Stimulated activated CD8-positive, alpha-beta memory T cell treated with anti-CD3 and anti-CD28 coated beads, Interleukin-12 subunit alpha, Interleukin-12 subunit beta, amount 100 ng/mL, for 1 hour (primary cell): ENCODE data around the gene SGK2.

Source experiments
- DNase-seq: peaks from one replicate; pipeline ENCODE4 v3.0.0-alpha.2; 2020; ENCODE audit warnings: low read depth

Gene SGK2

DNA sequence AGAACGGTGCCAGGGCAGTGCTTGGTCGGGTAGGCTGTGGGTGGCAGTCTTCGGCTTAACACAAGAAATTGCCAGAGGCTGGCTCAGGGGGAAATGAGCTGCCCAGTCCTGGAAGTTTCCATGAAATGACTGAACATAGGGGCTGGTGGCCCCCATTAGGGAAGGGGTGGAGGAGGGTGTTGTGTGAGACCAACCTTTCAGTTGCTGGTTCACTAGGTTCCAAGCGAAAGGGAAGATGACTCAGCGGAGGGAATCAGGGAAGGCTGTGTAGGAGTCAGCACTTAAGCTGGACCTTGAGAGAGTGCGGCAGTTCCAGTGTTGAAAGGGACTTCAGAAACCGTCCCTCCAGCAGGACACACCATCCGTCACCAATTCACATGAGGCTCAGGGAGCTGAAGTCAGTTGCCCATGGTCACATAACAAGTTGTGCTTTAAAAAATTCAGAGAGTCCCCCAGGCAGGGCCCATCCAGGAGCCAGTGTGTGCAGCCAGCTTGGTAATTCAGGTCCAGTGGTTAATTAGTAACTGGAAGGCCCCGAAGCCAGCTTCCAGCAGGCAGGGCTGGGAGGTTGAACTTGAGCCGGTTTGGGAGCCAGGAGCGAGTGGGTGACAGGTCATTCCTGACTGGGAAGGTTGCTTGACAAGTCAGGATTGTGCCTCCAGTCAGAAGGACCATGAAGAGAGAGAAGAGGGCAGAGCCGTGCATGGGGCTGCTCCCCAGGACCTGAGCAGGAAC, at the start of gene SGK2:
TSS of gene SGK2 (plus strand) at position 616 of the 735 bp plus-strand sequence. CDS start 7,469 bp downstream, outside the sequence.
- no peak for DNase-seq

- no peak for DNase-seq
Observed at GRCh38 chr20:43511879-43512278, 46.9 kb upstream of the SGK2 start.

- DNase-seq = no peak
Observed at GRCh38 chr20:43513372-43513930, 45.4 kb upstream of the SGK2 start.

GRCh38 chr20:43513931-43514647, 44.7 kb upstream of the SGK2 start:
- peak; percentile 81 for DNase-seq

DNA sequence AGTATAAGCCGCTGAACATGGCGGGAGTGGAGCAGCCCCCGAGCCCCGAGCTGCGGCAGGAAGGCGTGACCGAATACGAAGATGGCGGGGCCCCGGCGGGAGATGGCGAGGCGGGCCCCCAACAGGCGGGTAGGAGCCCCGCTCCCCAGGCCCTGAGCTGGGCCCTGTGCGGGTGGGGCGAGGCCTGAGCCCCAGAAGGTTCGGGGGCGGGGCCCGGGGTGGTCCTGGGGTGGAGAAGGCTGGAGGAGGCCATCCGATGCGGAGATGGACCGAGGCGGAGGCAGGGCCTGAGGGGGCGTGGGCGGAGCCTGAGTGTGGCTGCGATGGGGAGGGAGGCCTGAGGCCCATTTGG, 44.2 kb upstream of the SGK2 start:
- no peak for DNase-seq

GRCh38 chr20:43515628-43516027, 43.2 kb upstream of the SGK2 start:
- no peak for DNase-seq

DNA sequence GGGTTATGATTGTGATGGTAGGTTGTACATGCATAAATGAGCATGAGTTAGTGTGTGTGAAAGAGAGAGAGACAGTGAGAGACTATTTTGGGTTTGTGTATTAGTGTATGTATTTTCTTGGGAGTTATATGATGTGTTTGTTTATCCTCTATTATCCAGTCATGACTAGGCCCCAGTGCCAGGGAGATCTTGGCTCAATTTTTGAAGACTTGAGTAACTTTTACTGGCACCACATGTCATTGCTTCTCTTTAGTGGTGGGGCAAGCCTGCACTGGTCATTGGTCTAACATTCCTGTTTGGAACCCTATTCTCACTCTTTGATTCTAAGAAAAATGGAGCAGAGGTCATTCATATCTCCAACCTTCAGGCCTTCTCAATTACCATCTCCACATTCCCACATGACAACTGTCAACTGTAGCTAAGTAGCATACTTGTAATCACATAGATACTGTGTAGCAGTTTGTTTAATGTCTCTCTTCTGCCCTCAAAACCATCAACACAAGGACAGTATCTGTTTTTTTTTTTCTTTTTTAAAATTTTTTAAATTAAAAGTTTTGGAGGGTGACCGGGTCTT, 42.5 kb upstream of the SGK2 start:
- no peak for DNase-seq

DNA sequence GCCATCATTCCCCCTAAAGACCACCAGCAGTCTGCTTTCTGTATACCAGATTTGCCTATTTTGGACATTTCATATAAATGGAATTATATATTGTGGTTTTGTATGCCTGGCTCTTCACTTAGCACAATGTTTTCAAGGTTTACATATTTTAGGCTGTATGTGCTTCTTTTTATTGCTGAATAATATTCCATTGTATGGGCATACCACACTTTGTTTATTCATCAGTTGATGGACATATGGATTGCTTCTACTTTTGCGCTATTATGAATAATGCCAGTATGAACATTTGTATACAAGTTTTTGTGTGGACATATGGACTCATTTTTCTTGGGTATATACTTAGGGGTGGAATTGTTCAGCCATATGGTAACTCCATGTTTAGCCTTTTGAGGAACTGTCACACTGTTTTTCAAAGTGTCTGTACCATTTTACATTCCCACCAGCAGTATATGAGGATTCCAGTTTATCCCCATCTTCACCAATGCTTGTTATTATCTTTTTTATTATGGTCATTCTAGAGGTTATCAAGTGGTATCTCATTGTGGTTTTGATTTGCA, 38.7 kb upstream of the SGK2 start:
- DNase-seq = no peak

DNA sequence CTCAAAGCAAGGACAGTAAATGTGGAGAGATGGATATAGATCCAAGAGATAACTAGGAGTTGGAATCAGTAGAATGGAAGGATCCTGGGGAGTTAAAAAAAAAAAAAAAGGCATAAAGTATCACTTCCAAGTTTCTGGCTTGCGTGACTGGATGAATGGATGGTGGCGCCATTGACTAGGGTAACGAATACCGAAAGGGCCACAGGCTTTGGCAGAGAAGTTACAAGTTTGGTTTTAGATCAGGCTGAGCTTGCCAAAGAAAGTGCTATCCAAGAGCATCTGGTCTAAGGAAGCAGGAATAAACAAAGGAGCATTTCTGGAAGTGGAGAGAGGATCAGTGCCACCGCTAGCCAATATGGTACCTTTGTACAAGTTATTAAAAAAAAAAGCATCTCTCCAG, 33.8 kb upstream of the SGK2 start:
- DNase-seq = no peak

- no peak for DNase-seq
Observed at GRCh38 chr20:43528258-43528875, 30.5 kb upstream of the SGK2 start.

- DNase-seq = no peak
Observed at GRCh38 chr20:43529051-43529450, 29.8 kb upstream of the SGK2 start.

GRCh38 chr20:43529457-43530153, 29.2 kb upstream of the SGK2 start:
- DNase-seq = no peak

GRCh38 chr20:43530321-43531090, 28.3 kb upstream of the SGK2 start:
- no peak for DNase-seq

DNA sequence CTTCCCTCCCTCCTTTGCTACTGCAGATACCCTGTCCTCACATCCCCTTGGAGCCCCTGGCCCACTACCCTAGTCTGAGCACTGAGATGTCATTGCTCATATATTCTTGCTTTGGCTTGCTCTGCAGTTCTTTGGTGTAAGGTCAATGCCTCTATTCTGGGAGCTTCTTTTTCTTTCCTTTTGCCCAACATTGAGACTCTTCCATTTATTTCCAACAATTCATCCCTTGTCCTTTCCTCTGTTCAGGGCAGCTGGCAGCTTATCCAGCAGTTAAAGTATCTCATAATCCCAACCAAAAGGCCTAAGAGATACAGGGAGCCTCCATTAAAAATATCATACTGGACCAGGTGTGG, 27.8 kb upstream of the SGK2 start:
- DNase-seq = no peak

DNA sequence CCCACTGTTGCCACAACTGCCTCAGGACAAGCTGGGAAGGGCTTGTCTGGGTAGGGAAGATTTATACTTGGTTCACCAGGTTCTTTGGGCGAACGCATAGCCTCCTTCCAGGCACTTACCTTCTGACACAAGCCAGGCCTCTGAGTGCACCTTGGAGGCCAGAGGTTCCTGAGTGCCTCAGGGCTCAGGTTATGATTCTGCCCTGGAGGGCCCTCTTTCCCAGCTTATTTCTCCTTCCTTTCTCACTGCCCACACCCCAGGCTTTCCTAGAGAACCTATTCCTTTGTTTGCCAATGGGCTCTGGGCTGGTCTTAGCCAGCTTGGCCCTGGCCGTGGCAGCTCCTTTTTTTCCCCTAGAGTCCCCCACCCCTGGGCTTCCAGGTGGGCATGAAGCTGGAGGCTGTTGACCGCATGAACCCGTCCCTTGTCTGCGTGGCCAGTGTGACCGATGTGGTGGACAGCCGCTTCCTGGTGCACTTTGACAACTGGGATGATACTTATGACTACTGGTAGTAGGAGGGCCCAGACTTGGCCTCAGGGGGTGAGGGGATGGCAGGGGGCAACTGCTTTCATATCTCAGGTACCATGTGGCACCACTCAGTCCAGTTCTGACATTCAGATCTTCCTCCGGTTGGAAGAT, 26.3 kb upstream of the SGK2 start:
- DNase-seq = no peak

DNA sequence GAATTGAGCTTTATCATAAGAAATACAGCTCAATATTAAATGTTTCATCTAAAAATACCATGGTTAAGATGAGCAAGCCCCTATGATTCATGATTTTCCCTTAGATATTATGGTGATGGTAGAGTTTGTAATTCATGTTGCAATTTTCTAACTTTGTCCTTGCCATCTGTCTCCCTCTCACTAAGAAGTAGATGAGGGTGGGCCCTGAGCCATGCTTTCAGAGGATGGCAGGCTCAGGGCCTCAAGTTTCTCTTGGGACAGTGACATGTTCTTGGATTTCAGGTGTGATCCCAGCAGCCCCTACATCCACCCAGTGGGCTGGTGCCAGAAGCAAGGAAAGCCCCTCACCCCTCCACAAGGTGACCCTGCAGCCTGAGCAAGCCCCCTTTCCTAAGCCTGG, 25.8 kb upstream of the SGK2 start:
- DNase-seq = no peak

- no peak for DNase-seq
Observed at GRCh38 chr20:43534016-43534415, 24.8 kb upstream of the SGK2 start.

- DNase-seq = no peak
Observed at GRCh38 chr20:43534791-43535350, 24.0 kb upstream of the SGK2 start.

- DNase-seq = no peak
Observed at GRCh38 chr20:43535370-43536004, 23.3 kb upstream of the SGK2 start.
